Measurements from ENCODE around the gene RAB3C. TPM values are rescaled to one million over a fixed set of nuclear protein-coding genes. Genes with fewer than 3 reads are reported as not detected.

The RAB3C gene
- polyA plus RNA-seq, 1 experiment = not detected

GRCh38 chr5:58710871-58711270 is 128.0 kb downstream of the RAB3C start:
- H3K4me3 ChIP-seq (ENCODE audit: low read depth, low read length) = no peak overlapping the region
- ChIA-PET CTCF (no interaction called here), POLR2A (no interaction called here)
- no peaks in the 10 kb centered on the region for H3K27me3 ChIP-seq (ENCODE audit: control insufficient read depth, insufficient read depth, low read length)
- TF ChIP-seq CTCF (IDR thresholded peaks at IDR 0.05; ENCODE audit: insufficient read depth, low read depth, low read length) = no peak
- DNase-seq (ENCODE audit: low read depth) = no peak
- H3K36me3 ChIP-seq (ENCODE audit: control insufficient read depth, insufficient read depth, low read length) = no peaks in the 10 kb centered on the region

- no peak for DNase-seq (ENCODE audit: low read depth)
- ChIA-PET POLR2A (no interaction called here), CTCF (no interaction called here)
- Histone ChIP-seq H3K4me3 (ENCODE audit: low read depth, low read length) (no peak overlapping the region), H3K36me3 (ENCODE audit: control insufficient read depth, insufficient read depth, low read length) (no peaks in the 10 kb centered on the region), H3K27me3 (ENCODE audit: control insufficient read depth, insufficient read depth, low read length) (no peaks in the 10 kb centered on the region)
- no peak for TF ChIP-seq CTCF (IDR thresholded peaks at IDR 0.05; ENCODE audit: insufficient read depth, low read depth, low read length)
These were observed 129.1 kb downstream of the RAB3C start for GRCh38 chr5:58711965-58712364.

DNA sequence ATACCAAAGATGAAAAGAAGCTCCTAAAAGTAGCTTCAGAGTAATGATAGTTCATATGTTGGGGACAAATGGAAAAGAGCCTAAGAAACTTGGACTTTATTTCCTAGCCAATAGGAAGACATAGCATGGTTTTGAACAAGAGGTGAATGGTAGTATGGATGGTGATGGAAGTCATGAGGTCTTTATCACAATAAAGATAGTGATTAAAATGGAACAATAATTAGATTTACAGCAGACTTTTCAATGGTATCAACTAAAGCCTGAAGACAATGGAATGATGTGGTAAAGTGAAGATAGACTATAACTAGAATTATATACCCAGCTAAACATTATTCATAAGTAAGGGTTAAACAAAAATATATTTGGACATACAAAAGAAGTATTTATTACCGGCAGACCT is 131.2 kb downstream of the RAB3C start:
- CTCF ChIA-PET = no interaction called here
- DNase-seq (ENCODE audit: low read depth) = no peak
- POLR2A ChIA-PET = no interaction called here
- no peak for TF ChIP-seq CTCF (IDR thresholded peaks at IDR 0.05; ENCODE audit: insufficient read depth, low read depth, low read length)
- no peak overlapping the region for H3K4me3 ChIP-seq (ENCODE audit: low read depth, low read length)
- no peaks in the 10 kb centered on the region for H3K27me3 ChIP-seq (ENCODE audit: control insufficient read depth, insufficient read depth, low read length)
- H3K36me3 ChIP-seq (ENCODE audit: control insufficient read depth, insufficient read depth, low read length) = no peaks in the 10 kb centered on the region

DNA sequence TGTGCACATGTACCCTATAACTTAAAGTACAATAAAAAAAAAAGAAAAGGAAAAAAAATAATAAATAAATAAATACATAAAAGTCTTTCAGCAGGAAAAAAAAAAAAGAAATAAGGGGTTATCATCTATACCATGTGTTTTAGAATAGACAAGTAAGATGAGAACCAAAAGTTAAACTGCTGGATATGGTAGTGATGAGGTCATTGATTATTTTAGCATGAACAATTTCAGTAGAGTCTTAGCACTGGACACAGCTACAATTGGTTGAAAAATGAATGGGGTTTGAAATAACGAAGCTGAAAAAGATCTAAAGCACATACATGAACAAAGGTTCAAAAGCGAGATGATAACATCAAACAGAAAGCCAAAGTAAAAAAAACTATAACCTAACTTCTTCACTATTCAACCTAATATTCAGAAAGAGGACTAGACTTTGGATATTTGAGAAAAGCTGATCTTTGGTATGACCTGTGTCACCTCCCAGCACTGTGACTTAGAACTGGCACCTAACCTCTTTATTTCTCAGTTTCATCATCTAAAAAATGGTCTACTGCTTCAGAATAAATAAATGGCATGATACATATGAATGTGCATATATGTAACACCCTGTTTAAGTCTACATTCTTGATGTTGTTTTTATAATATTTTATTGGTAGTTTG is 133.3 kb downstream of the RAB3C start:
- CTCF ChIA-PET = no interaction called here
- Histone ChIP-seq H3K36me3 (ENCODE audit: control insufficient read depth, insufficient read depth, low read length) (no peaks in the 10 kb centered on the region), H3K27me3 (ENCODE audit: control insufficient read depth, insufficient read depth, low read length) (no peaks in the 10 kb centered on the region), H3K4me3 (ENCODE audit: low read depth, low read length) (no peak overlapping the region)
- no peak for DNase-seq (ENCODE audit: low read depth)
- POLR2A ChIA-PET = no interaction called here
- TF ChIP-seq CTCF (IDR thresholded peaks at IDR 0.05; ENCODE audit: insufficient read depth, low read depth, low read length) = no peak

GRCh38 chr5:58716713-58717112 is 133.8 kb downstream of the RAB3C start:
- CTCF ChIA-PET = no interaction called here
- POLR2A ChIA-PET = no interaction called here
- Histone ChIP-seq H3K36me3 (ENCODE audit: control insufficient read depth, insufficient read depth, low read length) (no peaks in the 10 kb centered on the region), H3K4me3 (ENCODE audit: low read depth, low read length) (no peak overlapping the region), H3K27me3 (ENCODE audit: control insufficient read depth, insufficient read depth, low read length) (no peaks in the 10 kb centered on the region)
- no peak for DNase-seq (ENCODE audit: low read depth)
- TF ChIP-seq CTCF (IDR thresholded peaks at IDR 0.05; ENCODE audit: insufficient read depth, low read depth, low read length) = no peak
